ENCODE measurements around the gene DIAPH2.
"Not testable (repeated sequence)": the region's sequence is repeated elsewhere in the genome, so short reads cannot be mapped to it uniquely, and the experiment has no call there.

DIAPH2 gene

DNA sequence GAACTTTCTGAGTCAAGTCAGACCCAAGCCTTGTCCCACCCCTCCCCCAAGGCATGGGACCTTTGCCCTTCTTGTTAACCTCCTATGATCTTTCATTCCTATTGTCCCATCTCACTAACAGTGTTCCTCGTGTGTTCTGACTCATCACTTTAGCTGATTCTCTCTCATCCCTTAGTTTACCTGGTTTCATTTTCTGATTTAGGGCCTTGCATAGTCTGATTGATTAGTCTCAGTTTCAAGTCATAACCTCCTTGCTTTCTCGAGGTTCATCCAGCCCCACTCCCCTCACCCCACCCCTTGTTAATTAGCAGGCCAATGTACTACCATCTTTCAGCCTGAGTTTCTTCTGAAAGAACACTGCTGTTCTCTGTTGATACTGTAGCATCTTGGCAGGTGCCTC lies 716.5 kb downstream of the DIAPH2 start:
- no peak for DNase-seq

DNA sequence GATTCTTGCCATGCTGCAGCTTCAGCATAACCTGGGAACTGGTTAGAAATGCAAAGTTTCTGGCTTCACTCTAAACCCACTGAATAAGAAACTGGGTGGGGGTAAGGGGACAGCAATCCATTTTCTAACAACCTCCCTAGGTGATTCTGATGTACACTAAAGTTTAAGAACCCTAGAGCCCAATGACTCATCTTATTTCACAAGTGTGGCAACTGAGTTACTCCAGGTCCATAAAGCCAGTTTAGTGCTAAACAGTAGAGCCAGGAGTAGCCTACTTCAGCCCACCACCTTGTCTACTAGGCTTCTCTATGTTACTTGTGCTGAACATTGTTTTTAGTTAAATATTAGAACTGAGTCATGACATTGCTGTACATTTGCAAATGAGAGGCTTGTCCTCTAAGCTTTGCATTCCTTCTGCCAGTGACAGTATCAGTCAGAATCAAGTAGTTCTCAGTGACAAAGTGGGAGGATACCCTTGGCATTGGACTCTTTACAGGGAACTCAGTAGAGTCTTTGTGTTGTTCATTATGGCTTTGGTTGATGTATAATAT lies 717.0 kb downstream of the DIAPH2 start:
- no peak for DNase-seq

DNA sequence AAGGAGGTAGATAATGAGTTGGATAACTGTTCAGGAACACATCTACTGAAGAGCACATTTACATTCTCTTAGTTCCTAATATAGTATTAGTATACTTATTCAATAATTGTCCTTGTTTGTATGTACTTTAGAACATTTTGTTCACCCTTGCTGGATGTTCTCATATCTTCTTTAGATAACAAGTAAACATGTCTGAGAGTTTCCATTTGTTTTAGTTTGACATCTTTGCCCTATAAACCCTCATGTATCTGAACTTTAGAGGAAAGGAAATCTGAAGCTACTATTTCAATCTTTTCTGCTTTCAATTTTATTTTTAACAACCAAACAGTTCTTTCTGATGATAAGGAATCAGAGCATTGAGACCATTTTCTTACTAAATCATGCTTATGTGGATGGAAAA lies 717.7 kb downstream of the DIAPH2 start:
- no peak for DNase-seq

DNA sequence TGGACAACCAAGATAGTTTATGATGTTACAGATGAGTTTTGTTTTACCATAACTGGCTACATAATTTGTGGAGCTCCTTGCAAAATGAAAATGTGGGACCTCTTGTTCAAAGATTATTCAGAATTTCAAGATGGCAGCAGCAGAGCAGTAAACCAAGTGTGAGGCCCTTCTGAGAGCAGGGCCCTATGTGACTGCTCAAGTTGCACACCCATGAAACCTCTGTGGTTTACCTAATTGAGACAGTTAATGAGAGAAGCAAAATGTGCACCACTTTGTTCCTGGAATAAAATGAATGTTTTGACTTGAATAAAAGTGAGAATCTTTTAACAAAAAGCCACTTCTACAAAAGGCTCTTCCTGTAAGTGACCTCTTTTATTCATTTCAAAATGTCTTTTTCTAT lies 718.3 kb downstream of the DIAPH2 start:
- no peak for DNase-seq

DNA sequence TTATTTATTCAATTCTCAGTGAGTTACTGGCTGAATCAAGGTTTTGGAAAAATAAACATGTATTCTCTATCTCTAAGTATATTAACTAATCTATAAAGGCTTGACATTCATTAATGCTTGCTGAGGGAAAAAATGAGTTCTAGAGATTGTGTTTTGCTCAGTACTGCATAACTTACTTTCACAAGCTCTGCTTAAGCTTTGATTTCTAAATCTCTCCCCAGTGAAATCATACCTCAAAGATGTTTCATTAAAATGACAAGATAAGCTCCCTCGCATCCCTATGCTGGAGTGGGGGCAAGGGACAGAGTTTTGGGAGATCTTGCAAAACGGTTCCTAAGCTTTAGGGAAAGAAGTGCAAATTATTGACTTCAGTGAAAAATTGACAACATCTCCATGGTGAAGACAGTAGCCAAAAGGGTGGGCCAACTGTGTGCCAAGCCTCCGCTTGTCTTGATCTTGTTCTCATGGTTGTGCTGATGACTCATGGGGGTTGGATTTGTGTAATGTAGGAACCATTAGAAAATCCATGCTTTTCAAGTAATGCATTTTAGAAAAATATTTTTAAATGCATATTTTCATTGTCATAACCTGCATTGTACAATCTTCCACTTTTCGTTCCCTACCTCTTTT lies 720.5 kb downstream of the DIAPH2 start:
- DNase-seq, result no peak

DNA sequence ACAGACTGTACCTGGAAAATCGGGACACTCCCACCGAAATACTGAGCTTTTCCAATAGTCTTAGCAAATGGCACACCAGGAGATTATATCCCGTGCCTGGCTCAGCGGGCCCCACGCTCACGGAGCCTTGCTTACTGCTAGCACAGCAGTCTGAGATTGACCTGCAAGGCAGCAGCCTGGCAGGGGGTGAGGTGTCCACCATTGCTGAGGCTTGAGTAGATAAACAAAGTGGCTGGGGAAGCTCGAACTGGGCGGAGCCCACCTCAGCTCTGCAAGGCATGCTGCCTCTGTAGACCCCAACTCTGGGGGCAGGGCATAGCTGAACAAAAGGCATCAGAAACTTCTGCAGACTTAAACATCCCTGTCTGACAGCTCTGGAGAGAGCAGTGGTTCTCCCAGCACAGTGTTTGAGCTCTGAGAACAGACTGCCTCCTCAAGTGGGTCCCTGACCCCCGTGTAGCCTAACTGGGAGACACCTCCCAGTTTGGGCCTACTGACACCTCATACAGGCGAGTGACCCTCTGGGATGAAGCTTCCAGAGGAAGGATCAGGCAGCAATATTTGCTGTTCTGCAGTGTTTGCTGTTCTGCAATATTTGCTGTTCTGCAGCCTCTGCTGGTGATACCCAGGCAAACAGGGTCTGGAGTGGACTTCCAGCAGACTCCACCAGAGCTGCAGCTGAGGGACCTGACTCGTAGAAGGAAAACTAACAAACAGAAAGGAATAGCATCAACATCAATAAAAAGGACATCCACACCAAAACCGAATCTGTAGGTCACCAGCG lies 725.2 kb downstream of the DIAPH2 start:
- DNase-seq, result not testable (repeated sequence)

DNA sequence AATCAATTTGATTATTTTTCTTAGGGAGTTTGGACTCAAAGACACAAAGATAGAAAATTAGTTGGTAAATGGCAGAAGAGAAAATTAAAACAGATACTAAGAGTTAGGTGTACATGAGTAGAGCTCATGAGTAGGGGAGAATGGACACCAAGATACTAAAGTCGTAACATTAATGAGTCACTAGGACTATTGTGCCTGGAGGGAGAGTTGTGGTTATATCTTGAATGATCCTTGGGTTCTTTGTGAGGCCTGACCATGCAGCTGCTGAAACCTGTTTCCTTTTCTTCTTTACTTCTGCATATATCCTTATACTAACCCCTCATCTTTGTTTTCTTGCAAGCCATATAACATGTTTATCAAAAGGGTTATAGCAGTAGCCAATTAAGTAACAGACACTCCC lies 731.8 kb downstream of the DIAPH2 start:
- no peak for DNase-seq

DNA sequence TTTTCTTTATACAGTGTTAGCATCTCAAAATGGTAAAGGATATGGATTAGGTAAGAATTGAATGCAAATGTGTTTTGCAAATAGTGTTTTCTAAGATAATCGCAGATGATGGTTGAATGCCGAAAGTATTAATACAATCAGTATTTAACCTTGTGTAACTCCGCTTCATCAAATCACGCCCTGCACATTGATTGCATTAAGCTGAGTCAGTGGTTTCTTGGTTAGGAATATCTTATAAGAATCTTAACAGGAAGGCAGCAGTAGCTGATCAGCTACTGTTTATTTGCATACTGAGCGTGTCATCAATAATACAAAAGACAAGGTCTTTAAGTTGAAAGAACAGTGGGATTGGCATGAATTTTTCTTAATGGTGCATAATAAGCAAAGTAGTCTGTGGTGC lies 744.5 kb downstream of the DIAPH2 start:
- no peak for DNase-seq

DNA sequence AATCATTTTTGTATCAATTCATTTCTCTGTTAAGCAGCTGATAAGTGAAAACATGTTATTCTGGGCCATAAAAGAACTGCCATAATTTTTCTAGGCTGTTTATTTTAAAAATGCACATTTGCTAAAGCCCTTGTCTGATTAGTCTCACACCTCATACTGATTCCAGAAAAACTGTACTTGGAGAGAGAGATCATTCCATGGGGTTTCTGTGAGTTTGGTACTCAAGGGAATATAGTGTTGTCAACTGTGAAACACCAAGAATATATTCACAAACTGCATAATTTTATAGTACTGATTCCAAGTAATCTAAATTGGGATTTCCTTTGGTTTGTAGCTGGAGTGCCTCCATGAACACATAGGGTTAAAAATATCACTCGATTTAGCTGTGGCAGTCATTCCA lies 746.6 kb downstream of the DIAPH2 start:
- no peak for DNase-seq

DNA sequence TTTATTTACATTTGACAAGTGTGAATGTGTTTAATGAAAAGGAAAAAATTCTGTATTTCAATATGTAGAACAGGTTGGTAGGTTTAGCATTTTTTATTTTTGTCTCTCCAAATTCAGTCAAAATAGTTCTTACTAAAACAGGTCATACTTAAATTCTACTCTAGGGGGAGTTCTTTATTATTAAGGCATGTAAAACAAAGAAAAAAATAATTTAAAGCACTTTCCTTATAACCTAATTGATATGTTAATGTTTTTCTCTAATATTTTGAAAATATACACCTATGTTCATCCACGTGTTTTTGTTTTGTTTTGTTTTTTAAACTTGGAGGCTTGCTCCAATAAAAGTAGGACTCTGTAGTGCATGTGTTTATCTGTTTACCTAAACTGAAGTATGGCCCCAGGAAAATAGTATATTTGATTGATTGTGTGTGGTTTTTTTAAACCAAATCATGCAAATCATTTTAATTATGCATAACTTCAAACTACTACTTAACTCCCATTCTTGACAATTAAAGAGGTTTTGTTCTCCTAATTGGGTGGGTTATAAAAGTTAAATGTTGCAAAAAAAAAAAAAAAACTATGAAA lies 761.7 kb downstream of the DIAPH2 start:
- no peak for DNase-seq

DNA sequence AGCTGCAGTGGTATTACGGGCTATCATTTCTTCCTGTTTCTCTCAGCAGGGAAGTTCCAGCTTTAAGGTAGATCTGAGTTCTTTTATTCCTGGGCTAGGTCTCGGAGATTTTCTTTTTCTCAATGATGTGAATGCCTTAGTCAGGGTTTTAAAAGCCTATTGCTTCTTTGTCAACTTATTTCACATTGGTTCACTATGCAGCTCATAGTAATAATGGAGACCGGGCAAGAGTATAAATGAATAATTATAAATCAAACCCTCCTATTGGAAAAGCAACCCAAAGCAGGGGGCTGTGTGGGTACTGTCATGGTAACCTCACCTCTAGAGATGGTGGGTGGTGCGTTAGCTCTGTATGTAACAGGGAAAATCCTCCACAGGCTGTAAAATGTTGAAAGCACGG lies 762.7 kb downstream of the DIAPH2 start:
- DNase-seq, result no peak

DNA sequence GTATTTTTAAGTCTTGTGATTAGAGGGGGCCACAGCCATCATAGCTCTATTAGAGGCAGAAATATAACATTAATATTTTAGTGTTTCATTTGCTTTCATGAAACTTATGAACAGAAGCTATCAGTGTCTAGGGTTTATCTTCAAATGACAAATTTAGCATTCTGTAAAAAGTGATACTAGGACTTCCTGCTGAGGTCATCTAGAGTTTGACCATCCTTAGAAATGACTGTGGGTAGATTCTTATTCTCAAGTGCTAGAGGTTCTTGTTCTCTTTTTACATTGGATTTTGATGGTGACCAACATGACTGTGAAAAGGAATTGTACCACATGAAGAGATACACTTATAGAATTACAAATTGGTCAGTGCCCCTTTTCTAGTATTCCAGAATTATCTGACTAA lies 767.6 kb downstream of the DIAPH2 start:
- no peak for DNase-seq

DNA sequence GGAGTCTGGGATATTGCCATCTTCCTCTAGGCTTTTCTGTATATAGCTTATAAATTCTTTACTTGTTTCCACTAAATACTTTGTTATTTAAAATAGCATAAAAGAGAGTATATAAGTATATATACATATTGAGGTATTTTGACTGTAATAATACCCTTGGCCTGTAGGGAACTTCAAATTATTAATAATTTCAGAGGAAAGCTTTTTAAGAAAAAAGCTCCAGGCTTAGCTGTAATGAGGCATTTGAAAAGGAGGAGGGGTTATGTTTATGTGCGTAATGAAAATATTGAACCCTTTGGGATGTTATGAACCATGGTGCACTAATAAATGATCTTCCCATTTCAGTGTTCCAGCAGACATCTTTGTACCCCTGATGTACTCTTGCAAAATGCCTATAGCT lies 777.1 kb downstream of the DIAPH2 start:
- DNase-seq, result no peak

DNA sequence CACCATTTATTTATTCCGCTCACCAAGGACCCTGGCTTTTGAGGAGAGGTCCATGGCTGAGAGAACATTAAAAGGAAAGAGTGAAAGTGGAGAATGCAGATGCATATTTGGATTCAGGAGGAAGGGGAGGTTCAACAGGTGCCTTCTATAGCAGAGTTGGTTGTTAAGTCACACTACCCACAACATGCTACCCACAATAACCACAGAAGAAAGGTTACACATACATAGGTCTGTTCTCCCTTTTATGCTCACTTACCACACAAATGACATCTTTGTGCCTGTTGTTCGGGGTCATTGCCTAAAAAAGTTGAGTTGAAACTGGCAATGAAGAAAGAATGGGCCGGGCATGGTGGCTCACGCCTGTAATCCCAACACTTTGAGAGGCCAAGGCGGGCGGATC lies 786.4 kb downstream of the DIAPH2 start:
- DNase-seq, result no peak

DNA sequence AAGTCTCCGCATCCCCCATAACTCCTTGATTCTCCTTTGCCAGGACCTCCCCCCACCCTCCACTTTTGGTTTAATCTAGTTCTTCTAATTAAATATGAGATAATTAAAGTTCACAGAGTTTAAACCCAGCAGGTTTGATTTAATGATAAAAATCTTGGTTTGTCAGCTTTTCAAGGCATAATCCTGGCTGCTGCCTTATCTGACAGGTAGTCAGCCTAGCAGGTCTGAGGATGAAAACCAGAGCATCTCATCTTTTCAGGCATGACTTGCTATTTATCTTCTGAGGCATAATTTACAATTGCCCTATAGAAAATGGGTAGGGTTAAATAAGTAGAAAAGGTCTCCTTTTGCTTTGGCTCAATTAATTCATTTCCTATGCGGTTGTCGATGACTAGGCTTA lies 790.3 kb downstream of the DIAPH2 start:
- no peak for DNase-seq

DNA sequence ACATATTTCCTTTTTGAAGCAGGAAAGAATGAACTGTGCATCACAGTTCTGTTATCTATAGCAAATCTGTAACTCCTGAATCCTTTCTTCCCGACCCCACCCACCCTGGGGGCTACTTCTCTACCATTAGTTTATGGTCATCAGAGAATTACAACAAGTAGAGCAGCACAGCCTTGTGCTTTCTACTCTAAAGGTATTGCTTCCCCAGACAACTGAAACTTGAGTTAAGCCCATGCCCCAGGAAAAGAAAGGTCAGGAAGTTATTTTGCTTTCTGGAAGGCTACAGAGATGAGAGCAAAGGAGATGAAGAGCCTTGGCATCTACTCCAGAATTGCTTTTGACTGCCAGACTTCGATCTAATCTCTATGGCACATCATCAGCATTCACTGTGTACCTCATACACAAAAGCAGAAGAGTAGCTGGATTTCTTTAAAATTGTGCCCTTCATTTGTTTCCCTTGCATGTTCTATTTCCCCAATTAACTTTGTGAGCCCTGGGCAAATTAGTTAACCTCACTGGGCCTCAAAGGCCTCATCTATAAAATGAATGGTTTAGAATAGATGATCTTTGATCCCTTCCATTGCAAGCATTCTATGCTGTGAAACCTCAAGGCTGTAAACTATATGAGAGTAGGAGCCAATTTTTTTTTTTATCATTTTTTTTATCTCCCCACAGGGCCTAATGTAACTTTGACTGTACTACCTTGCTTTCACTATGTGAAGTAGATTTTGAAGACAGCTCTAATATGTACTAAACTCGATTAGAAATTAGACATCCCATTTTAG lies 794.7 kb downstream of the DIAPH2 start:
- no peak for DNase-seq

DNA sequence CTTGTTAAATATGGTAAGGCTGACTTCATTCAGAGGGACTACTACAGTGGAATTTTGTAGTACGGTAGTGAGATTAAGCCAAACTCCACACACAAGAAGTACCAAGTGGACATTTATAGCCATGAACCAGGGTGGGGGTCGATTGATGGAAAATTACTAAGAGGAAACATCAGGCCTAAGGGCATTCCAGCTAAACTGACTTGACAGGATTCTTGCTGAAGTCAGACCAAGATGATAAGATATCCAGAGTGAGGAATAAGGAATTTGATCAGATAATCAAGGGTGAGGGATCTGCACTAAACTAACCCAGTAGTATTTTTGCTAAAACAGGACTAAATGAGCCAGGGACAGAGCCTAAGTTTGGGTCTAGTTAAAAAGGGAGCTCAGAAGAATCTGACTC lies 796.6 kb downstream of the DIAPH2 start:
- no peak for DNase-seq

DNA sequence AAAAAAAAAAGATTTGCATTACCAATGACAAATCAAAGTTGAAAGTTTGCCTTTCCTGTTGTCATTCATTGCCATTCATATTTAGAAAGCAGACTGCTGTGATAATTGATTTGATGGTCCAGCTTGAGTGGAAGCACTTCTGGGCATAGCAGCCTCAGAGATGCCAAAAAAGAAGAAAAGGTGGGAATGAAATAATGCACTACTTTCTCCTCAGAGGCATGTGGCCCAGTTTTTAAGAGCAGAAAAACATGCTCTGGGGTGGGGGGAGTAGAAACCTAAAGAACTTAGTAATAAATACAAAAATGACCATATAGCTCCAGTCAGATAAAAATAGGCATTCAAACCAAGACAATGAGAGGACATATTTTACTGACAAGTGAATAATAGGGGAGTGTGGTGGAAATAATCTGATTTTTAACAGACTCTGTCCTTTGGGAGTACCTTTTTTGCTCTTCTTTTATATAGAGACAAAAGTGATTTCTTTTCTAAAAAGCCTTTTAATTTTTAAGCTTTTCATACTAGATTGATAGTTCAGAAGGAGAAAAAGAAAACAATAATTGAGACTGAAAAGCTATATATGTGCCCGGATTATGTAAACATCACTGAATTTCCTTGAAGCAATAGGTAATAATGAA lies 798.1 kb downstream of the DIAPH2 start:
- DNase-seq, result no peak

DNA sequence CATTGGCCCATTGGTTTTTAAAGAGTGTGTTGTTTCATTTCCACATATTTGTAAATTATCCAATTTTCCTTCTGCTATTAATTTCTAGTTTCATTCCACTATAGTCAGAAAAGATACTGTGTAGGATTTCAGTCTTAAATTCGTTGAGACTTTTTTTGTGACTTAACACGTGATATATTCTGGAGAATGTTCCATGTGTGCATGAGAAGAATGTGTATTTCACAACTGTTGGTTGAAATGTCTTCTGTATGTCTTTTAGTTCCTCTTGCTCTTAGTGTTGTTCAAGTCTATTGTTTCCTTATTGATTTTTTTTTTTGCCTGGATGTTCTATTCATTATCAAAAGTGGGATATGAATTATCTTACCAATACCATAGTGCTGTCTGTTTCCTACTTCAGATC lies 806.0 kb downstream of the DIAPH2 start:
- no peak for DNase-seq

DNA sequence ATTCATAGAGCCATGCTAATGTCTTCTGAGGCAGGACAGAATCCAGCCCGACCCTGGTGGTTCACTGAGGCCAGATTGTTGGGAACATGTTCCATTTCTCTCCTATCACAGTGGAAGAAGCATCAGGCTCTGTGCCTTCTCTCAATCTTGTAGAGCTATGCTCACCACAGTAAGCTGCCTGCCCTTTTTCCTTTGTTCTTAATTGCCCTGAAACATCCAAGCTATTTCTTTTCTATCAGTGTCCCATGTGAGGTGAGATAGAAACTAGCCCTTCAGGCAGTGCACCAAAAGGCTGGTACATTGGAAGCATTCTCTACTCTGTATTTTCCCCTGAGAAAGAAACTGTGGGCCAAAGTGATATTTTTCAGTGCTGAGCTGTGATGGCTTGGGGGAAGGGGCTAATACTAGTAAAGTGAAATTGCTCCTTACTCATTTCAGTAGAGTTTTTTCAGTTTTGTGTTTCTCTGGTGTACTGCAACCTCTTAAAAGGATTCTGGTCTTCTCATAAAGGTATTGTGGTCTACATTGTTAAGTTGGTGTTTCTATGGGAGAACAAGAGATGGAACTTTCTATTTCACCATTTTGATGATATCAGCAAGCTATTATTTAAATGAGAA lies 810.2 kb downstream of the DIAPH2 start:
- DNase-seq, result no peak

DNA sequence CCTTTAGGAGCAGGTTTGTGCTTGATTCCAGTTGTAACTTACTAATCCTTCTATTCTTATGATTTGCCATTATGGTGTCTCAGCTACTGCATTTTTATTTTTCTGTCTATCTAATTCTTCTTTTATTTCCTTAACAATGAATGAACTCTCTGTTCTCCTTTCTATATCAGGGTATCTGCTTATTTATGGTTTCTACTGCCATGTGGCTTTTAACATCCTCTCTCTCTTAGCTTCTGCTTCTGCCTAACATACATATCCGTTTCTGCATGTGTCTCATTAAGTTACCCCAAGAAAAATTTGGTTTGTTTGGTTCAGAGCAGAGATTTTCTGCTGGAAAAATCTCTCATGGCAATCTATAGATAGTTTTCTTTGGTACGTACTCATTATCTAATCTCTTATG lies 813.5 kb downstream of the DIAPH2 start:
- DNase-seq, result no peak

DNA sequence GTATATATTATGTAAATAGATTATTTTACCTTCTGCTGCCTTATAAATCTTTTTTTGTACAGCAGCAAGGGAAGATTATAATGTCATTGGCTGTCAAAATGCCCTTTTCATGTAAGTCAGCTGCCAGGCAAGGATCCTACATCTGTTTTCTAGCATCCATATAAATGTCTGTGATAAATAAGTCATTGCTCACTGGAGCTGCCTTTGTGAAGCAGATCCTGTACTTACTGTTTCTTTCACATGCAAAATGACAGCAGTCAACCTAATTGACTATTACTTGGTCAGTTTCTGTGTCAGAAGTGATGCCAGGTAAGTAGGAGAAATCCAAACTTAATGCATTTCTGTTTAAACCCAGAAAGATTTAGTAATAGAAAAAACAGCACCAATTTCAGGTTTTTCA lies 819.8 kb downstream of the DIAPH2 start:
- DNase-seq, result no peak

All from NCI-H1092 treated with DMSO at 0.1 percent for 48 hours (cell line).